HepG2 (cell line): ENCODE results near the gene TLCD1. TPM values are rescaled to one million over a fixed set of nuclear protein-coding genes. Genes with fewer than 3 reads are reported as not detected.

ENCODE experiments used
- ARID4A ChIP-seq: sonication (generic); formaldehyde crosslinking; IDR thresholded peaks from 2 replicates; pipeline ENCODE4 v1.5.0; 2020; ENCODE audit warnings: mild to moderate bottlenecking, missing genetic modification reagents, borderline replicate concordance
- ARNTL ChIP-seq: sonication (generic); formaldehyde crosslinking; IDR thresholded peaks from 2 replicates; pipeline ENCODE4 v1.4.0; 2020; ENCODE audit warnings: mild to moderate bottlenecking, missing genetic modification reagents
- GFI1 ChIP-seq: sonication (generic); formaldehyde crosslinking; IDR thresholded peaks from 2 replicates; pipeline ENCODE4 v1.5.0; 2020; ENCODE audit warnings: missing genetic modification reagents, mild to moderate bottlenecking, borderline replicate concordance
- GLI4 ChIP-seq: sonication (generic); formaldehyde crosslinking; IDR thresholded peaks from 2 replicates; pipeline ENCODE4 v1.5.1; 2020; ENCODE audit warnings: missing genetic modification reagents, mild to moderate bottlenecking, moderate library complexity, borderline replicate concordance
- HIVEP1 ChIP-seq: sonication (generic); formaldehyde crosslinking; IDR thresholded peaks from 2 replicates; pipeline ENCODE4 v1.4.0; 2020; ENCODE audit warnings: mild to moderate bottlenecking, missing genetic modification reagents
- HNRNPUL1 ChIP-seq: fragments of 200-400 bp; formaldehyde crosslinking; IDR thresholded peaks from 2 replicates; pipeline ENCODE4 v1.6.1; 2017; ENCODE audit warnings: low read depth, mild to moderate bottlenecking, low read length, moderate library complexity
- KDM2A ChIP-seq: sonication (generic); formaldehyde crosslinking; IDR thresholded peaks from 2 replicates; pipeline ENCODE4 v1.4.0; 2020; ENCODE audit warnings: low read depth, missing genetic modification reagents, borderline replicate concordance
- KLF11 ChIP-seq: IDR thresholded peaks from 2 replicates; pipeline ENCODE4 v1.6.1; 2016; ENCODE audit warnings: missing compliant biosample characterization
- KMT2B ChIP-seq: IDR thresholded peaks from 2 replicates; pipeline ENCODE4 v1.6.1; 2016; ENCODE audit warnings: missing genetic modification reagents, missing compliant biosample characterization
- MXD1 ChIP-seq: sonication (generic); formaldehyde crosslinking; IDR thresholded peaks from 2 replicates; pipeline ENCODE4 v1.4.0; 2020; ENCODE audit warnings: mild to moderate bottlenecking, missing genetic modification reagents
- NR2C2 ChIP-seq: sonication (generic); formaldehyde crosslinking; IDR thresholded peaks from 2 replicates; pipeline ENCODE4 v1.4.0; 2020; ENCODE audit warnings: missing genetic modification reagents, mild to moderate bottlenecking, moderate library complexity, borderline replicate concordance
- SALL1 ChIP-seq: sonication (generic); formaldehyde crosslinking; IDR thresholded peaks from 2 replicates; pipeline ENCODE4 v1.8.0; 2022; ENCODE audit warnings: mild to moderate bottlenecking, missing genetic modification reagents
- ZBTB4 ChIP-seq: sonication (generic); formaldehyde crosslinking; IDR thresholded peaks from 2 replicates; pipeline ENCODE4 v1.4.0; 2020; ENCODE audit warnings: missing genetic modification reagents, mild to moderate bottlenecking, borderline replicate concordance
- ZFP82 ChIP-seq: sonication (generic); formaldehyde crosslinking; IDR thresholded peaks from 2 replicates; pipeline ENCODE4 v1.5.1; 2020; ENCODE audit warnings: mild to moderate bottlenecking, missing genetic modification reagents, borderline replicate concordance
- ZNF678 ChIP-seq: sonication (generic); formaldehyde crosslinking; IDR thresholded peaks from 2 replicates; pipeline ENCODE4 v1.4.0; 2020; ENCODE audit warnings: mild to moderate bottlenecking, missing genetic modification reagents
- ZNF883 ChIP-seq: sonication (generic); formaldehyde crosslinking; IDR thresholded peaks from 2 replicates; pipeline ENCODE4 v1.5.1; 2020; ENCODE audit warnings: mild to moderate bottlenecking, missing genetic modification reagents; ENCODE audit errors: not compliant biosample characterization
- polyA plus RNA-seq, 8 experiments: library from polyadenylated mRNA; depleted of rRNA in 3 of 8; stranded (reverse) in 7 of 8; unstranded in 1 of 8; fragments of >200 nt; fragmentation: Illumina TruSeq in 4 of 8; extraction: Trizol in 4 of 8; gene quantifications; 2 replicates each; pipeline versions ENCODE4 v1.2.1 to v1.2.3, GENCODE V29; 2011 to 2016; ENCODE audit warnings: low read depth in 4 of 8, missing spikeins in 1 of 8, mixed read lengths in 1 of 8; ENCODE audit not compliant: insufficient read depth in 1 of 8
- total RNA-seq, 5 experiments: library from RNA; depleted of rRNA; stranded (reverse); fragments of >200 nt; fragmentation: Illumina TruSeq; extraction: Trizol; gene quantifications; 2 replicates each; pipeline ENCODE4 v1.2.3, GENCODE V29; 2016; ENCODE audit warnings: low read depth in 1 of 5

Gene TLCD1
- total and polyA plus RNA-seq, 2 of the 13 experiments (the other 11 are each of a cell fraction or from before 2014, with no cell fraction given) = 14.9 to 19.6 TPM

- TF ChIP-seq KMT2B (CRISPR knock-in tag) (0 out of 2 replicates have a peak, but pooled peaks have one; percentile 18), ZNF883 (CRISPR knock-in tag) (peak; percentile 67), SALL1 (CRISPR knock-in tag) (peak; percentile 60), ZFP82 (CRISPR knock-in tag) (0 out of 2 replicates have a peak, but pooled peaks have one; percentile 72), ZNF678 (CRISPR knock-in tag) (0 out of 2 replicates have a peak, but pooled peaks have one; percentile 61), MXD1 (CRISPR knock-in tag) (peak; percentile 48; the same call in 1 of the 2 replicates), KDM2A (CRISPR knock-in tag) (peak; percentile 52; the same call in 1 of the 2 replicates), NR2C2 (CRISPR knock-in tag) (peak; percentile 40), GFI1 (peak; percentile 22; the same call in 1 of the 2 replicates), ARNTL (CRISPR knock-in tag) (peak; percentile 76; the same call in 1 of the 2 replicates), HIVEP1 (no peak; the same call in 1 of the 2 replicates), ARID4A (CRISPR knock-in tag) (peak; percentile 85), KLF11 (no peak), ZBTB4 (CRISPR knock-in tag) (peak; percentile 53; the same call in 1 of the 2 replicates), HNRNPUL1 (no peak), GLI4 (CRISPR knock-in tag) (no peak)
These were observed 2.5 kb upstream of the TLCD1 start, which contains the start of gene NEK8 (continued) for GRCh38 chr17:28728364-28729200.
